Measurements from ENCODE around the gene C1QTNF8. TPM values are rescaled to one million over a fixed set of nuclear protein-coding genes. Genes with fewer than 3 reads are reported as not detected.

C1QTNF8 gene
- total RNA-seq, 1 experiment from 2014 or later = not detected

DNA sequence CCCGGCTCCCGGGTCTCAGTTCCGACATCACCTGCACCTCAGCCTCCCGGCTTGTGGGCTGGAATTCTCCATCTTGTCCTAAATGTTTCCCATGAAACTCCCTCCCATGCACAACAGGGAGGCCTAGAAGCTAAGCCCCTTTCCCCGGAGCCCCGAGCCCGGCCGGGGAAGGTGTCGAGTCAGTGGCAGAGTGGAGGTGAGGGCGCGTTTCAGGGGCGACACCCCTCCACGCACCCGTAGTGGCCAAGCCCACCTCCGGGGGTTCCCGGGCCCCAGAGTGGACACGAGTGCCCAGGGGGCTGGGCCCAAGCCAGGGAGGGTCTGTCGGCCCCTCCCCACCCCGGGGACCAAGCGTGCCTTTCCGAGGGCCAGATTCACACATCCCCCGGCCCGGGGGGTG, 25.0 kb upstream of the C1QTNF8 start:
- Histone ChIP-seq H3K27me3 (ENCODE audit: insufficient read depth, low read depth) (peaks cover 95% of the 10 kb centered on the region), H3K9me2 (ENCODE audit: insufficient read depth) (no peaks in the 10 kb centered on the region), H3K4me3 (no peak overlapping the region), H3K79me2 (ENCODE audit: low read depth) (no peaks in the 10 kb centered on the region), H4K20me1 (ENCODE audit: insufficient read depth) (0 out of 2 replicates have a peak, but pooled peaks cover 3% of the 10 kb centered on the region), H3K9me3 (ENCODE audit: insufficient read depth, low read depth) (no peaks in the 10 kb centered on the region), H3K27ac (no peak overlapping the region), H3K4me1 (replicated peaks; ENCODE audit: insufficient read depth) (no peaks in the 10 kb centered on the region), H3K36me3 (ENCODE audit: low read depth) (no peaks in the 10 kb centered on the region), H3F3A (ENCODE audit: insufficient read depth, low read depth) (no peaks in the 10 kb centered on the region), H2AFZ (no peak overlapping the region), H3K4me2 (no peak overlapping the region)
- BruUV-seq (replicated peaks) = no TSS peak
- TF ChIP-seq, protein P1, sequence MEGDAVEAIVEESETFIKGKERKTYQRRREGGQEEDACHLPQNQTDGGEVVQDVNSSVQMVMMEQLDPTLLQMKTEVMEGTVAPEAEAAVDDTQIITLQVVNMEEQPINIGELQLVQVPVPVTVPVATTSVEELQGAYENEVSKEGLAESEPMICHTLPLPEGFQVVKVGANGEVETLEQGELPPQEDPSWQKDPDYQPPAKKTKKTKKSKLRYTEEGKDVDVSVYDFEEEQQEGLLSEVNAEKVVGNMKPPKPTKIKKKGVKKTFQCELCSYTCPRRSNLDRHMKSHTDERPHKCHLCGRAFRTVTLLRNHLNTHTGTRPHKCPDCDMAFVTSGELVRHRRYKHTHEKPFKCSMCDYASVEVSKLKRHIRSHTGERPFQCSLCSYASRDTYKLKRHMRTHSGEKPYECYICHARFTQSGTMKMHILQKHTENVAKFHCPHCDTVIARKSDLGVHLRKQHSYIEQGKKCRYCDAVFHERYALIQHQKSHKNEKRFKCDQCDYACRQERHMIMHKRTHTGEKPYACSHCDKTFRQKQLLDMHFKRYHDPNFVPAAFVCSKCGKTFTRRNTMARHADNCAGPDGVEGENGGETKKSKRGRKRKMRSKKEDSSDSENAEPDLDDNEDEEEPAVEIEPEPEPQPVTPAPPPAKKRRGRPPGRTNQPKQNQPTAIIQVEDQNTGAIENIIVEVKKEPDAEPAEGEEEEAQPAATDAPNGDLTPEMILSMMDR (conservative IDR thresholded peaks at IDR 0.05) = no peak
- no peak; the same call in 1 of the 2 replicates for TF ChIP-seq EZH2 (IDR thresholded peaks at IDR 0.05; ENCODE audit: low read depth)
- intact Hi-C loops (cut with micrococcal nuclease; ENCODE audit: unreplicated experiment) = no loop called here
- no peak for DNase-seq
- CTCF ChIA-PET = interaction anchor here (0.6 kb wide), 1 partner anchor 17 kb away, joined by 3 read pairs; no protein-coding TSS in a partner anchor
- POLR2A ChIA-PET (ENCODE audit: unreplicated experiment) = no interaction called here

DNA sequence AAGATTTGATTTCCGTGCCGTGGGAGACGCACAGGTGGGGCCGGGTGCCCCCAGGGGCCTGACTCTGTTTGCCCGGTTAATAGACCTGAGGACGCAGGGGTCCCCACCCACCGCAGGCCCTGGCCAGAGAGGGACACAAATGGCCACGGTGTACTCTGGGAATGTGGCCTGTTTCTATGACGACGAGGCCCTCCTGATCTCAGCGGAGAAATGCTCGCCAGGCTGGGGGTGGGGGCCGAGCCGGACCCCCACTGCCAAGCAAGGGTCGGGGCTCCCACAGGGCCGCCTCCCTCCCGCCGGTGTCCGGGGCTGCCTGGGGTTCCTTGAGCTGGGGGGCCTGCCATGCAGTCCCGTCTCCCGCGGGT, 24.5 kb upstream of the C1QTNF8 start:
- H4K20me1 ChIP-seq (ENCODE audit: insufficient read depth) = 0 out of 2 replicates have a peak, but pooled peaks cover under 1% of the 10 kb centered on the region
- H3K9me3 ChIP-seq (ENCODE audit: insufficient read depth, low read depth) = no peaks in the 10 kb centered on the region
- H3K4me3 ChIP-seq = no peak overlapping the region
- H2AFZ ChIP-seq = no peak overlapping the region
- H3F3A ChIP-seq (ENCODE audit: insufficient read depth, low read depth) = no peaks in the 10 kb centered on the region
- H3K4me2 ChIP-seq = no peak overlapping the region; the same call in 1 of the 2 replicates
- no peak for DNase-seq
- BruUV-seq (replicated peaks) = no TSS peak
- ChIA-PET CTCF (no interaction called here), POLR2A (ENCODE audit: unreplicated experiment) (no interaction called here)
- H3K36me3 ChIP-seq (ENCODE audit: low read depth) = no peaks in the 10 kb centered on the region
- H3K79me2 ChIP-seq (ENCODE audit: low read depth) = no peaks in the 10 kb centered on the region
- no peaks in the 10 kb centered on the region for H3K9me2 ChIP-seq (ENCODE audit: insufficient read depth)
- H3K4me1 ChIP-seq (replicated peaks; ENCODE audit: insufficient read depth) = no peaks in the 10 kb centered on the region
- peaks cover 94% of the 10 kb centered on the region for H3K27me3 ChIP-seq (ENCODE audit: insufficient read depth, low read depth)
- peak; percentile 82; the same call in 1 of the 2 replicates for TF ChIP-seq EZH2 (IDR thresholded peaks at IDR 0.05; ENCODE audit: low read depth)
- TF ChIP-seq, protein P1 (conservative IDR thresholded peaks at IDR 0.05) = no peak
- intact Hi-C loops (cut with micrococcal nuclease; ENCODE audit: unreplicated experiment) = no loop called here
- no peak overlapping the region for H3K27ac ChIP-seq

DNA sequence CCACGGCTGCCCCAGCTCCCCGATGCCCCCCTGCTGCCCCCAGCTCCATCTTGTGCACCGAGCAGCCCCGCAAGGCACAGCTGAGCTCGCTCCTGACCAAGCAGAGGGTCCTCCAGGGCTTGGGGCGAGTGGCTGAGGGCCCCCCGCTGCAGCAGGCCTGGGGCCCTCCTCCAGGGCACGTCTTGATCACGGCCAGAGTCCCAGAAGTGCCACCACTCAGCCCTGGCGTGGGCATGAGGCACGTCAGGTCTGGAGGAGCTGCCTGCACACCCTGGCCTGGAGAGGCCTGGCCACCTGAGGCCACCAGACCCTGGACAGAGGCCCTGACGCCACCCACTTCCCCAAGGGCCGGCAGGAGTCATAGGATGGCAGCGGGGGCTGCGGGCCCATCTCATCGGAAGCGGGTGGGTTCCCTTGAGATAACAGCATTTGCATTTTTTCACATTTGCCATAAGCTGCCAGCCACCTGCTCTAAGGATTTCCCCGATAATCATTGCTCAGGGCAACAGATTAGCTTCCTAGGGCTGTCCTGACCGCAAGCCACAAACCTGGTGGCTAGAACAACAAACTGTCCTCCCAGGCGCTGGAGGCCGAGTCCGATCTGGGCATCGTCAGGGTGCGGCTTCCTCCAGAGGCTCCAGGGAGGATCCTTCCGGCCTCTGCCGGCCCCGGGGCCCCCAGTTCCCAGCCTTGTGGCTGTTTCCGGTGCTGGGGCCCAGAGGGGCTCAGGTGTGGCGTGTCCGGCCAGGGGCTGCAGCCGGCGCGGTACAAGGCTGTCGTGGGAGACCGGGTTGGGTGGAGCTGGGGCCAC, 23.9 kb upstream of the C1QTNF8 start:
- H3K4me1 ChIP-seq (replicated peaks; ENCODE audit: insufficient read depth) = no peaks in the 10 kb centered on the region
- H3F3A ChIP-seq (ENCODE audit: insufficient read depth, low read depth) = no peaks in the 10 kb centered on the region
- no peaks in the 10 kb centered on the region for H3K9me2 ChIP-seq (ENCODE audit: insufficient read depth)
- no peak overlapping the region for H3K27ac ChIP-seq
- H3K9me3 ChIP-seq (ENCODE audit: insufficient read depth, low read depth) = no peaks in the 10 kb centered on the region
- CTCF ChIA-PET = no interaction called here
- no peak overlapping the region for H2AFZ ChIP-seq
- peak in 1 of 2 experiments; percentile 58 for DNase-seq
- BruUV-seq (replicated peaks) = no TSS peak
- TF ChIP-seq EZH2 (IDR thresholded peaks at IDR 0.05; ENCODE audit: low read depth) = no peak
- TF ChIP-seq, protein P1 (conservative IDR thresholded peaks at IDR 0.05) = no peak
- no peaks in the 10 kb centered on the region for H3K36me3 ChIP-seq (ENCODE audit: low read depth)
- intact Hi-C loops (cut with micrococcal nuclease; ENCODE audit: unreplicated experiment) = no loop called here
- POLR2A ChIA-PET (ENCODE audit: unreplicated experiment) = interaction anchor here (0.6 kb wide), 1 partner anchor 16 kb away, joined by 9 read pairs; no protein-coding TSS in a partner anchor
- no peaks in the 10 kb centered on the region for H3K79me2 ChIP-seq (ENCODE audit: low read depth)
- H3K27me3 ChIP-seq (ENCODE audit: insufficient read depth, low read depth) = peaks cover 91% of the 10 kb centered on the region
- H3K4me3 ChIP-seq = no peak overlapping the region
- H4K20me1 ChIP-seq (ENCODE audit: insufficient read depth) = no peaks in the 10 kb centered on the region
- H3K4me2 ChIP-seq = no peak overlapping the region; the same call in 1 of the 2 replicates

Data from PC-9 (cell line).